ENCODE data around the gene RNF32.

- TF ChIP-seq CTCF (IDR thresholded peaks at IDR 0.05), result no peak
- no peak for TF ChIP-seq POLR2A (IDR thresholded peaks at IDR 0.05)
Observed at GRCh38 chr7:156668130-156668741, 27.7 kb downstream of the RNF32 start.
